GM18519 (cell line): ENCODE measurements around the gene EXOC3.

Experiments used
- ATAC-seq: cut with Tn5 transposase; IDR thresholded peaks from one replicate; pipeline ENCODE4 v1.9.1; 2021; ENCODE audit warnings: mild to moderate bottlenecking, moderate library complexity; ENCODE audit not compliant: unreplicated experiment, low FRiP score

Gene EXOC3

DNA sequence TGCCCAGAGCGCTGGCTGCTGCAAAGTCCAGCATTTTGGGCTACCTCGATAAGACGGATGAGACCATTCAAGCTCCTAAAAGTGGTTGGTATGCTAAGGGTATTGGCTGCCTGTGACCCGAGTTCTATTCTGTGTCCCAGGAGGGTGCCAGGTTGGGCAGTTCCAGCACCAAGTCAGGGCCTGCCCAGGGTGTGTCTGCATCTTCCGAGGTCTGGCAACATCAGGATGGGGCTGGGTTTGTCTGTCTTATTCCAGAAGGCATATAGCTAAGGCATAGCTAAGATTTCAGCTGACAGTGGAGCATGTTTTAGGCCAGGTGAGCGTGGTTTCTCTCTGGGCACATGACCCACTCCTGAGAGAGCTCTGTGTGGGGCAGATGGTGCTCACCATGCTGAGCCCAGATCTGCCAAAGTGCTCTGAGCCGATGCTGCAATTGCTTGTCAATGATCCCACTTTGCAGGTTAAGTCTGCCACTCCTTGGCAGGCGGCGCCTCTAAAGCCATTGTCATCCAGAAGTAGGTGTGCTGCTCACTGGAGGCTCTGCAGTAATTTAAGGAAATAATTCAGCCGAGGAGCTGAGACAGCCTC, 73.5 kb downstream of the EXOC3 start:
- no peak for ATAC-seq
